HCT116 (cell line): Measurements from ENCODE around the gene SP110. TPM values are rescaled to one million over a fixed set of nuclear protein-coding genes. Genes with fewer than 3 reads are reported as not detected.

ENCODE experiments used
- ATAC-seq: fragments of 200-7000 bp; cut with Tn5 transposase; 2 replicates; pipeline ENCODE4 v1.9.1; 2020; ENCODE audit warnings: mild to moderate bottlenecking, moderate library complexity
- BruUV-seq: library from RNA; stranded (reverse); fragments of 400-500 nt; replicated peaks from 2 replicates; lab custom pipeline; 2021; lab: Mats Ljungman, UMichigan
- CTCF ChIA-PET: fragments of 300-600 bp; sonication (Branson Sonifier 250); formaldehyde crosslinking; loops from one replicate; lab custom pipeline; 2021; ENCODE audit warnings: antibody characterized with exemption; lab: Charles Lee
- POLR2A ChIA-PET: fragments of 300-600, 350-600 bp; sonication (Branson Sonifier 250); formaldehyde crosslinking; loops from one replicate; lab custom pipeline; 2021; ENCODE audit warnings: antibody characterized with exemption; lab: Charles Lee
- RAD21 ChIA-PET, 2 experiments: fragments of 300-600 bp; sonication (Branson Sonifier 250); formaldehyde crosslinking; loops; one replicate each; lab custom pipeline; 2023; ENCODE audit warnings: low total read pairs in 2 of 2; ENCODE audit not compliant: uncharacterized antibody in 2 of 2, unreplicated experiment in 2 of 2, low non-redundant PET in 1 of 2; lab: Charles Lee
- DNase-seq: peaks from one replicate; pipeline ENCODE4 v3.0.0-alpha.2; 2010; ENCODE audit warnings: low read depth, low spot score
- H2AFZ ChIP-seq: fragments of 200-600 bp; shearing (Covaris generic), sonication (generic); 2 replicates; pipeline ENCODE4 v1.6.1; 2017; ENCODE audit warnings: low read depth, mixed run types, mixed read lengths, antibody characterized with exemption, low read length; ENCODE audit not compliant: poor library complexity, severe bottlenecking
- H3K27ac ChIP-seq: 2 replicates; pipeline ENCODE4 v1.5.1; 2012; ENCODE audit warnings: low read depth, low read length
- H3K27me3 ChIP-seq: fragments of 200-600 bp; sonication (generic); 2 replicates; pipeline ENCODE4 v1.6.1; 2016; ENCODE audit warnings: mixed run types, low read length, mixed read lengths; ENCODE audit not compliant: insufficient read depth
- H3K36me3 ChIP-seq, 2 experiments: fragments of 200-500 bp in 1 of 2; fragments of 200-600 bp in 1 of 2; sonication (Bioruptor generic) in 1 of 2; sonication (generic) in 1 of 2; 2 replicates each; pipeline versions ENCODE4 v1.5.1 to v1.6.1; 2014 to 2016; ENCODE audit warnings: low read length in 2 of 2, inconsistent platforms in 1 of 2, mixed read lengths in 1 of 2, mixed run types in 1 of 2; ENCODE audit not compliant: insufficient read depth in 2 of 2, control insufficient read depth in 1 of 2
- H3K4me1 ChIP-seq, 2 experiments: fragments of 200-600 bp in 1 of 2; sonication (generic) in 1 of 2; 2 replicates each; pipeline versions ENCODE4 v1.5.1 to v1.6.1; 2012 to 2017; ENCODE audit warnings: low read length in 2 of 2, inconsistent platforms in 1 of 2, mild to moderate bottlenecking in 1 of 2, mixed read lengths in 1 of 2, mixed run types in 1 of 2, moderate library complexity in 1 of 2; ENCODE audit not compliant: insufficient read depth in 2 of 2, control insufficient read depth in 1 of 2
- H3K4me2 ChIP-seq: fragments of 200-600 bp; sonication (generic); 2 replicates; pipeline ENCODE4 v1.6.1; 2017; ENCODE audit warnings: mixed run types, low read length, mixed read lengths
- H3K4me3 ChIP-seq, 2 experiments: fragments of 200-600 bp in 1 of 2; sonication (generic) in 1 of 2; replicated peaks in 1 of 2; 2 replicates each; pipeline ENCODE4 v1.5.1; 2011 to 2016; ENCODE audit warnings: low read length in 2 of 2, control low read depth in 1 of 2, low read depth in 1 of 2, mild to moderate bottlenecking in 1 of 2, mixed read lengths in 1 of 2, mixed run types in 1 of 2
- H3K79me2 ChIP-seq: fragments of 200-600 bp; sonication (generic); 2 replicates; pipeline ENCODE4 v1.6.1; 2017; ENCODE audit warnings: mild to moderate bottlenecking, mixed run types, low read length, moderate library complexity, mixed read lengths; ENCODE audit not compliant: insufficient read depth
- H3K9ac ChIP-seq: fragments of 200-600 bp; sonication (generic); 2 replicates; pipeline ENCODE4 v1.6.1; 2016; ENCODE audit warnings: low read length, mixed read lengths
- H3K9me2 ChIP-seq: fragments of 200-600 bp; sonication (generic), shearing (Covaris generic); 2 replicates; pipeline ENCODE4 v1.6.1; 2017; ENCODE audit warnings: mixed run types, mild to moderate bottlenecking, moderate library complexity; ENCODE audit not compliant: insufficient read depth
- H3K9me3 ChIP-seq, 2 experiments: fragments of 200-500 bp in 1 of 2; fragments of 200-600 bp in 1 of 2; sonication (Bioruptor generic) in 1 of 2; sonication (generic) in 1 of 2; 2 replicates each; pipeline ENCODE4 v1.6.1; 2014 to 2017; ENCODE audit warnings: low read length in 2 of 2, mixed read lengths in 2 of 2, inconsistent platforms in 1 of 2, low read depth in 1 of 2, mild to moderate bottlenecking in 1 of 2, mixed run types in 1 of 2, moderate library complexity in 1 of 2; ENCODE audit not compliant: control insufficient read depth in 1 of 2, insufficient read depth in 1 of 2
- H4K20me1 ChIP-seq: fragments of 200-600 bp; sonication (generic), shearing (Covaris generic); 2 replicates; pipeline ENCODE4 v1.6.1; 2017; ENCODE audit warnings: mixed run types, mild to moderate bottlenecking, moderate library complexity; ENCODE audit not compliant: insufficient read depth
- ATF3 ChIP-seq: IDR thresholded peaks from 2 replicates; pipeline ENCODE4 v1.6.1; 2012
- CTCF ChIP-seq, 3 experiments: fragments of 200-600 bp in 1 of 3; sonication (generic) in 1 of 3; IDR thresholded peaks in 2 of 3; conservative IDR thresholded peaks in 1 of 3; 2 replicates each; pipeline ENCODE4 v1.5.1; 2012 to 2017; ENCODE audit warnings: low read depth in 2 of 3, low read length in 2 of 3, antibody characterized with exemption in 1 of 3, borderline replicate concordance in 1 of 3, control low read depth in 1 of 3, mild to moderate bottlenecking in 1 of 3, mixed read lengths in 1 of 3, mixed run types in 1 of 3, moderate library complexity in 1 of 3; ENCODE audit not compliant: insufficient read depth in 1 of 3
- EZH2 ChIP-seq: fragments of 200-600 bp; sonication (generic); IDR thresholded peaks from 2 replicates; pipeline ENCODE4 v1.6.1; 2017; ENCODE audit warnings: antibody characterized with exemption, mixed run types
- FOSL1 ChIP-seq: IDR thresholded peaks from 2 replicates; pipeline ENCODE4 v1.6.1; 2012; ENCODE audit warnings: low read depth
- RAD21 ChIP-seq: IDR thresholded peaks from 2 replicates; pipeline ENCODE4 v1.6.1; 2012; ENCODE audit warnings: low read depth, mild to moderate bottlenecking
- REST ChIP-seq: IDR thresholded peaks from 2 replicates; pipeline ENCODE4 v1.6.1; 2012; ENCODE audit warnings: low read depth
- ZNF274 ChIP-seq: fragments of 200-500 bp; sonication (Bioruptor generic); IDR thresholded peaks from 2 replicates; pipeline ENCODE4 v1.6.1; 2014; ENCODE audit warnings: mild to moderate bottlenecking, low read depth, low read length, inconsistent platforms
- intact Hi-C: fragments of 100-400 bp; cut with micrococcal nuclease; formaldehyde crosslinking; loops from 2 replicates; pipeline ENCODE4 v1.10.0; 2022
- total RNA-seq: library from RNA; stranded (reverse); gene quantifications from one replicate; pipeline ENCODE4 v1.2.1, GENCODE V29; 2021; ENCODE audit not compliant: unreplicated experiment

SP110 gene
- total RNA-seq, 1 experiment from 2014 or later, result 8.5 TPM

- Histone ChIP-seq H3K79me2 (no peaks in the 10 kb centered on the region), H3K9me2 (no peaks in the 10 kb centered on the region), H2AFZ (no peak overlapping the region), H3K27ac (no peak overlapping the region), H3K9me3 (no peaks in the 10 kb centered on the region), H3K27me3 (no peaks in the 10 kb centered on the region), H3K36me3 (no peaks in the 10 kb centered on the region), H3K4me1 (peaks cover 7 to 13% of the 10 kb centered on the region in 2 experiments; a peak in 3 of 4 replicates), H4K20me1 (no peaks in the 10 kb centered on the region), H3K4me3 (no peak overlapping the region), H3K4me2 (no peak overlapping the region), H3K9ac (no peak overlapping the region)
- BruUV-seq, result no TSS peak
- ChIA-PET POLR2A (no interaction called here), CTCF (interaction anchor here (0.6 kb wide), 1 partner anchor 71 kb away, joined by 3 read pairs; no protein-coding TSS in a partner anchor), RAD21 (no interaction called here)
- intact Hi-C loops, result no loop called here
- TF ChIP-seq EZH2 (no peak), ZNF274 (no peak), REST (no peak), RAD21 (peak; percentile 24; the same call in 1 of the 2 replicates), CTCF (IDR thresholded peaks at IDR 0.05 in 2 of 3, conservative IDR thresholded peaks at IDR 0.05 in 1 of 3; ENCODE audit: borderline replicate concordance in 1 of 3, insufficient read depth in 1 of 3, low read depth in 2 of 3, low read length in 2 of 3) (no peak), FOSL1 (peak; percentile 50), ATF3 (no peak)
- ATAC-seq, result peak; percentile 40; the same call in 1 of the 2 replicates
- no peak for DNase-seq
Measured at GRCh38 chr2:230137902-230138539, 81.8 kb downstream of the SP110 start.
